ENCODE data around the gene EHD1. TPM values are rescaled to one million over a fixed set of nuclear protein-coding genes. Genes with fewer than 3 reads are reported as not detected.

The EHD1 gene
- total RNA-seq = 133 and 145 TPM in 2 replicates

- intact Hi-C loops (cut with micrococcal nuclease) = loop anchor here (1.0 to 5.0 kb wide), 9 partner anchors 8 to 205 kb away; partner anchors contain the start of genes ATG2A, MEN1 and PPP2R5B
Measured at GRCh38 chr11:64878494-64879243, at the start of gene EHD1. Gene EHD1 (minus strand): TSS chr11:64878621. CDS start chr11:64878464, 157 bp downstream.

- intact Hi-C loops (cut with micrococcal nuclease) = no loop called here
Measured at GRCh38 chr11:64926689-64927088, 48.3 kb upstream of the EHD1 start.

GRCh38 chr11:64925536-64926436, 47.4 kb upstream of the EHD1 start:
- intact Hi-C loops (cut with micrococcal nuclease) = loop anchor here (2.0 kb wide), 3 partner anchors 79 to 689 kb away; partner anchors contain the start of genes MAP3K11, PCNX3 and SAC3D1

GRCh38 chr11:64924910-64925284, 46.5 kb upstream of the EHD1 start:
- intact Hi-C loops (cut with micrococcal nuclease) = loop anchor here (1.0 to 2.0 kb wide), 13 partner anchors 9 to 690 kb away; partner anchors contain the start of genes CDCA5, EHD1, FAU and MAP3K11

- intact Hi-C loops (cut with micrococcal nuclease) = loop anchor here (1.0 to 2.0 kb wide), 13 partner anchors 8 to 691 kb away; partner anchors contain the start of genes CDCA5, EHD1, FAU and MAP3K11
Measured at GRCh38 chr11:64923944-64924909, 45.8 kb upstream of the EHD1 start, which contains the start of gene PPP2R5B. Gene PPP2R5B (plus strand): TSS chr11:64924689. CDS start chr11:64925735, 1,046 bp downstream.

GRCh38 chr11:64923151-64923661, 44.8 kb upstream of the EHD1 start:
- intact Hi-C loops (cut with micrococcal nuclease) = no loop called here

GRCh38 chr11:64921384-64921783, 43.0 kb upstream of the EHD1 start:
- intact Hi-C loops (cut with micrococcal nuclease) = no loop called here

GRCh38 chr11:64920124-64920523, 41.7 kb upstream of the EHD1 start:
- intact Hi-C loops (cut with micrococcal nuclease) = no loop called here

- intact Hi-C loops (cut with micrococcal nuclease) = loop anchor here (5.0 kb wide), 1 partner anchor 53 kb away; the partner anchor contains the start of gene MAJIN
Measured at GRCh38 chr11:64919627-64920026, 41.2 kb upstream of the EHD1 start.

- intact Hi-C loops (cut with micrococcal nuclease) = loop anchor here (5.0 kb wide), 1 partner anchor 54 kb away; the partner anchor contains the start of gene MAJIN
Measured at GRCh38 chr11:64918017-64918416, 39.6 kb upstream of the EHD1 start.

GRCh38 chr11:64917663-64917995, 39.2 kb upstream of the EHD1 start:
- intact Hi-C loops (cut with micrococcal nuclease) = loop anchor here (1.0 to 5.0 kb wide), 18 partner anchors 39 to 698 kb away; partner anchors contain the start of genes CAPN1, CDCA5, EHD1 and MAJIN

GRCh38 chr11:64916775-64917662, 38.6 kb upstream of the EHD1 start, which contains the start of gene ATG2A:
Gene ATG2A (minus strand): TSS chr11:64917209. CDS start chr11:64917135, 74 bp downstream.
- intact Hi-C loops (cut with micrococcal nuclease) = loop anchor here (1.0 to 5.0 kb wide), 19 partner anchors 7 to 698 kb away; partner anchors contain the start of genes CAPN1, CDCA5, EHD1 and MAJIN

GRCh38 chr11:64916040-64916774, 37.8 kb upstream of the EHD1 start:
- intact Hi-C loops (cut with micrococcal nuclease) = loop anchor here (1.0 to 5.0 kb wide), 4 partner anchors 8 to 219 kb away; partner anchors contain the start of genes MAJIN, PPP2R5B and SYVN1

GRCh38 chr11:64915376-64915887, 37.0 kb upstream of the EHD1 start:
- intact Hi-C loops (cut with micrococcal nuclease) = loop anchor here (5.0 kb wide), 1 partner anchor 57 kb away; the partner anchor contains the start of gene MAJIN

- intact Hi-C loops (cut with micrococcal nuclease) = no loop called here
Measured at GRCh38 chr11:64914123-64914522, 35.7 kb upstream of the EHD1 start.

GRCh38 chr11:64913171-64913727, 34.8 kb upstream of the EHD1 start:
- intact Hi-C loops (cut with micrococcal nuclease) = no loop called here

- intact Hi-C loops (cut with micrococcal nuclease) = no loop called here
Measured at GRCh38 chr11:64911689-64912088, 33.3 kb upstream of the EHD1 start.

Measured in T-helper 1 cell treated with Interleukin-12 subunit alpha and Interleukin-12 subunit beta and Interleukin-4 antibody, amounts not matched to agents 30 ng/mL and 1 ng/mL, for 36 hours (primary cell).